ENCODE measurements around the gene ACSL1. TPM values are rescaled to one million over a fixed set of nuclear protein-coding genes. Genes with fewer than 3 reads are reported as not detected.

The ACSL1 gene
- total and polyA plus RNA-seq, 8 donors = 18.5 to 270 (median 26.4) TPM

DNA sequence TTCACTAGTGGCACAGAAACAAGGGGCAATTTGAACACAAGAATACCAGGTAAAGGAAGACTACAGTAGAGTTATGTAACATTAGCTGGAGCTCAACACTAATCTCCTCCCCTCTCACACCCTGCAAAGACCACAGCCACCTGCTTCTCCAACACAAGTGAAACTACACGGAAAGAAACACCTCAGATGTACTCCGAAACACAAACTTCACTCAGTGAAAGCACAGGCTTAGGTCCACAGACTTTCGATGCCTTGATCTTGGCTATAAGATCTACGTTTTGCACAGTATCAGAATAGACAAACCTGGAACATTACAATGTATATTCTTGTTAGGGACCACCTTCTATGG is 7.6 kb downstream of the ACSL1 start:
- Histone ChIP-seq H3K4me3 (no peak overlapping the region), H3K4me1 (peaks cover 8 to 92% of the 10 kb centered on the region in 2 donors), H3K27me3 (no peaks in the 10 kb centered on the region), H3K36me3 (peaks cover 0 to 6% of the 10 kb centered on the region in 2 donors), H3K9me3 (no peaks in the 10 kb centered on the region), H3K27ac (peak overlapping the region in 1 of 2 donors; percentile 91)
- intact Hi-C loops (cut with DNase I) = no loop called here
- no peak for ATAC-seq
- TF ChIP-seq, protein P1, sequence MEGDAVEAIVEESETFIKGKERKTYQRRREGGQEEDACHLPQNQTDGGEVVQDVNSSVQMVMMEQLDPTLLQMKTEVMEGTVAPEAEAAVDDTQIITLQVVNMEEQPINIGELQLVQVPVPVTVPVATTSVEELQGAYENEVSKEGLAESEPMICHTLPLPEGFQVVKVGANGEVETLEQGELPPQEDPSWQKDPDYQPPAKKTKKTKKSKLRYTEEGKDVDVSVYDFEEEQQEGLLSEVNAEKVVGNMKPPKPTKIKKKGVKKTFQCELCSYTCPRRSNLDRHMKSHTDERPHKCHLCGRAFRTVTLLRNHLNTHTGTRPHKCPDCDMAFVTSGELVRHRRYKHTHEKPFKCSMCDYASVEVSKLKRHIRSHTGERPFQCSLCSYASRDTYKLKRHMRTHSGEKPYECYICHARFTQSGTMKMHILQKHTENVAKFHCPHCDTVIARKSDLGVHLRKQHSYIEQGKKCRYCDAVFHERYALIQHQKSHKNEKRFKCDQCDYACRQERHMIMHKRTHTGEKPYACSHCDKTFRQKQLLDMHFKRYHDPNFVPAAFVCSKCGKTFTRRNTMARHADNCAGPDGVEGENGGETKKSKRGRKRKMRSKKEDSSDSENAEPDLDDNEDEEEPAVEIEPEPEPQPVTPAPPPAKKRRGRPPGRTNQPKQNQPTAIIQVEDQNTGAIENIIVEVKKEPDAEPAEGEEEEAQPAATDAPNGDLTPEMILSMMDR (IDR thresholded peaks at IDR 0.05) = no peak
- no peak for DNase-seq

DNA sequence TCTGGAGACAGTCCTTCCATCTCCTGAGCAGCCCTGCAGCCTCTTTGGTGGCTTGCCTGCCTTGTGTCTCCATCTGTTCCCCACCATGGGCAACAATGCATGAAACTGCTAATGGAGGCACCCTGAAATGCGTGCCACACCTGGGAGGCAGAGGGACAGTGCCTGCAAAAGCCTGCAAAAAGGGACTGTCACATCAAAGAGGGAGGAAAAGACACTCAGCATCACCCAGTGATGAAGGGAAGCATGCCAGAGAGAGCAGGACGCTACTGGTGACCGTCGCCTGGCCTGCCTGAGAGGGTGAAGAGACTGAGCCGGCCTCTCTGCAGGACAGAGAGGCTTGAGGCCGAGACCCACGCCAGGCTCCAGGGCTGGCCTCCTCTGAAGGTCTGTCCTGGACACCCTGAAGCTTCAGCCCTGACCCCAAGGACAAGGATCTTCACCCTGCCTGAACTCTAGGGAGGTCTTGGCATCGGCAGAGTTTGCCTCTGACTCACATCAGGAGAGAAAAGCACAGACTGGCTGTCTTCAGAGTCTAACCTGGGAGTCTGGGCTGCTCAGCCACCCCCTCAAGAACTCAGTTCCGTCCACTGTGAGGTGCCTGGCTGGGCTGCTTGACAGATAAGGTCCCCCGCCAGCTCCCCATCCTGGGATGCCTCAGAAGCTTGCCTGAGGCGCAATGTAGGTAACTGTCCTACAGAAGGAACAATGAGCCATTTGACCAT is 8.1 kb downstream of the ACSL1 start:
- intact Hi-C loops (cut with DNase I) = no loop called here
- H3K4me3 ChIP-seq = no peak overlapping the region
- DNase-seq = no peak
- no peak for ATAC-seq
- TF ChIP-seq, protein P1 (IDR thresholded peaks at IDR 0.05) = no peak
- peak overlapping the region in 1 of 2 donors; percentile 91 for H3K27ac ChIP-seq
- H3K27me3 ChIP-seq = no peaks in the 10 kb centered on the region
- H3K36me3 ChIP-seq = peaks cover 0 to 6% of the 10 kb centered on the region in 2 donors
- peaks cover 14 to 96% of the 10 kb centered on the region in 2 donors for H3K4me1 ChIP-seq
- no peaks in the 10 kb centered on the region for H3K9me3 ChIP-seq

DNA sequence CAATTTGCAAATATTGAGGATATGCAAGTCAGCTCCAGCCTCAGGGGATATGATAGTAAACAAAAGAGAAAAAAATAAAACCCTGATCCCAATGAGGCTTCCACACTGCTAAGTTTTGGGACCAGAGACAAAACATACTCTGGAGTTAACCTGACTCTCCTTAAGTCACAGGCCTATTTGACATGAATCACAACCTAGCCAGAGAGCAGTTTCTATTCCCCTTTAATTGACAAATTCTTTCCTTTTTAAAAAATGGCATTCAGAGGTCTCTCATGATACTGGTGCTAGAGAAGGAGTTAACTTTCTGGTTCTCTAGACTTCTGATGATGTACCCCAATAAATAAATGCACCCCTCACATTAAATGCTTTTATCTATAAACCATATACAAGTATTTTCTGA is 8.8 kb downstream of the ACSL1 start:
- ATAC-seq (no peak), DNase-seq (no peak)
- intact Hi-C loops (cut with DNase I) = no loop called here
- Histone ChIP-seq H3K9me3 (no peaks in the 10 kb centered on the region), H3K4me3 (no peak overlapping the region), H3K27me3 (no peaks in the 10 kb centered on the region), H3K27ac (peak overlapping the region in 1 of 2 donors; percentile 91), H3K36me3 (no peaks in the 10 kb centered on the region), H3K4me1 (peaks cover 21 to 96% of the 10 kb centered on the region in 2 donors)
- TF ChIP-seq, protein P1 (IDR thresholded peaks at IDR 0.05) = no peak

DNA sequence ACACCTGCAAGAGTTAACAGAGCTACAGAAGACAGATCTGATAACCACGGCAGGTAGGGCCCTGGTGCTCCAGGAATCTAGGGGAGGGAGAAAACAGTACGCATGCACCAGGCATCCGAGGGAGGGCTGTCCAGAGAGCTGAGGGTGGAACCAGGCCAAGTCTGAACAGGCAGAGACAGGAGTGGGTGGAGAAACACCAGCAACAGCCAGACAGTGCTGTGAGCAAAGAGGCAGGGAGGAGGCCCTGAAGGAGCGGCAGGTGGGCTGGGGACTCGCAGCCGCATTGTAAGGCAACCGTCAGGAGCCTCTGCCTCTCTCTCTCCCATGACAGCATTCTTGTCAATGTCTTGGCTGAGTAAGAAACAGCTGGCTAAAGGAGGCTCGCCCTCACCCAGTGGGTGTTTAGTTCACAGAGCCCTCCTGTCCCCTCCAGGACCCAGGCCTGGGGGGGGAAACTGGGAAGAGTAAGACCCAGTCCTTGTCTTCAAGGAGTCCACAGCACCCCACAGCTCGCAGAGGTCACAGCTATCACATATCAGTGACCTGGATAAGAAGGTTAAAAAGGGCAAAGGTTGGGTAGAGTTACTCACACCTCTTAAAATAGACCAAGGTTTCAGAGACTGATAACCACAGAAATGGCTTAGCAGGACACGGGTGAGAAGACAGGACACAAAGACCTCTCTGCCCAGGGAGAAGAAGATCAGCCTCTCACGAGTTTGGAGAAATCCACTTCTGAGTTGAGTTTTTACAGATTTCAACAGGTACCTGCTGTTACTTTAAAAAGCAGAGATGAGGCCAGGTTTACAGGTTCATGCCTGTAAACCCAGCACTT is 10.5 kb downstream of the ACSL1 start:
- ATAC-seq (peak; percentile 82), DNase-seq (peak in 3 of 4 donors; percentile 61 to 89 (median 82))
- intact Hi-C loops (cut with DNase I) = no loop called here
- TF ChIP-seq, protein P1 (IDR thresholded peaks at IDR 0.05) = no peak
- H3K27me3 ChIP-seq = no peaks in the 10 kb centered on the region
- peaks cover 21 to 98% of the 10 kb centered on the region in 2 donors for H3K4me1 ChIP-seq
- no peaks in the 10 kb centered on the region for H3K9me3 ChIP-seq
- no peaks in the 10 kb centered on the region for H3K36me3 ChIP-seq
- peak overlapping the region in 1 of 2 donors; percentile 33 for H3K4me3 ChIP-seq
- H3K27ac ChIP-seq = peak overlapping the region; percentile 61 to 87

DNA sequence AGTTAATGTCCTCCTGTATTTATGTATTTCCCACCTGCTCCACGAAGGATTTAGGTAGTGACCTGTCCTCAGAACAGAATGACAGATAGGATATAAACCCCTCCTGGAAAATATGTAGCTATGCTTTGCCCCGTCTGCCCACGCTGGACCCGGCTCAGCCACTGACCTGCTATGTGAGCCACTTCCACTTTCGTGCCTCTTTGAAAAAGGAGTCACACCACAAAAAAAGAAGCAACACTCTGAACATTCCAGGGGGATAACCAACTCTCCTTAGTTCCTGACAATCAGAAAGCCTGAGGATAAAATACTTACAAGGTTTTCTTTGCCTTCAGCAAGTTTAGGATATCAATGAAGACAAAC is 11.1 kb downstream of the ACSL1 start:
- ATAC-seq = peak; percentile 15
- peak overlapping the region; percentile 61 to 87 for H3K27ac ChIP-seq

More for the DNA sequence above, 11.1 kb downstream of the ACSL1 start:
- Histone ChIP-seq H3K36me3 (no peaks in the 10 kb centered on the region), H3K4me3 (peak overlapping the region in 1 of 2 donors; percentile 33), H3K27me3 (no peaks in the 10 kb centered on the region), H3K9me3 (no peaks in the 10 kb centered on the region), H3K4me1 (peaks cover 21 to 98% of the 10 kb centered on the region in 2 donors)
- peak in 1 of 4 donors; percentile 85 for DNase-seq
- TF ChIP-seq, protein P1 (IDR thresholded peaks at IDR 0.05) = no peak
- intact Hi-C loops (cut with DNase I) = no loop called here
